Smooth muscle cell (in vitro differentiated cells): ENCODE measurements around the gene BNIPL. TPM values are rescaled to one million over a fixed set of nuclear protein-coding genes. Genes with fewer than 3 reads are reported as not detected.

Source experiments
- DNase-seq: peaks from one replicate; lab custom pipeline; 2025; ENCODE audit not compliant: unreplicated experiment; lab: John Stamatoyannopoulos, UW
- H2AFZ ChIP-seq: fragments of 200-600 bp; sonication (generic); 2 replicates; pipeline ENCODE4 v1.6.0; 2016; ENCODE audit warnings: antibody characterized with exemption, low read depth, mild to moderate bottlenecking
- H3F3A ChIP-seq: fragments of 200-600 bp; sonication (generic); 2 replicates; pipeline ENCODE4 v1.6.0; 2017; ENCODE audit warnings: antibody characterized with exemption, low read depth
- H3K27ac ChIP-seq: fragments of 200-600 bp; sonication (generic); 2 replicates; pipeline ENCODE4 v1.5.1; 2016; ENCODE audit warnings: low read depth, mild to moderate bottlenecking
- H3K27me3 ChIP-seq: fragments of 200-600 bp; sonication (generic); 2 replicates; pipeline ENCODE4 v1.6.1; 2016; ENCODE audit warnings: low read depth, mild to moderate bottlenecking
- H3K36me3 ChIP-seq: fragments of 200-600 bp; sonication (generic); 2 replicates; pipeline ENCODE4 v1.5.1; 2016; ENCODE audit warnings: low read depth
- H3K4me1 ChIP-seq: fragments of 200-600 bp; sonication (generic); 2 replicates; pipeline ENCODE4 v1.5.1; 2016; ENCODE audit warnings: low read depth
- H3K4me2 ChIP-seq: fragments of 200-600 bp; sonication (generic); 2 replicates; pipeline ENCODE4 v1.6.0; 2016; ENCODE audit warnings: mild to moderate bottlenecking
- H3K4me3 ChIP-seq: fragments of 200-600 bp; sonication (generic); 2 replicates; pipeline ENCODE4 v1.5.1; 2016; ENCODE audit warnings: mild to moderate bottlenecking
- H3K79me2 ChIP-seq: fragments of 200-600 bp; sonication (generic); 2 replicates; pipeline ENCODE4 v1.6.0; 2016; ENCODE audit warnings: low read depth, mild to moderate bottlenecking
- H3K9ac ChIP-seq: fragments of 200-600 bp; sonication (generic); 2 replicates; pipeline ENCODE4 v1.6.0; 2016; ENCODE audit warnings: low read depth
- H3K9me3 ChIP-seq: fragments of 200-600 bp; sonication (generic); replicated peaks from 2 replicates; pipeline ENCODE4 v1.5.1; 2016; ENCODE audit warnings: low read depth
- H4K20me1 ChIP-seq: fragments of 200-600 bp; sonication (generic); 2 replicates; pipeline ENCODE4 v1.6.0; 2016; ENCODE audit warnings: low read depth
- WGBS: methylation state at CpG from one replicate; pipeline ENCODE4 v1.1.7; 2016; ENCODE audit warnings: low lambda C conversion rate; 5-methylcytosine and 5-hydroxymethylcytosine counted together
- polyA plus RNA-seq: library from polyadenylated mRNA; unstranded; fragments of >200 nt; fragmentation: Nextera tagmentation; extraction: Ambion mirVana; gene quantifications from 2 replicates; pipeline ENCODE4 v1.2.1, GENCODE V29; 2016
- total RNA-seq: library from RNA; depleted of rRNA; stranded (reverse); fragments of >200 nt; gene quantifications from 2 replicates; pipeline ENCODE4 v1.2.3, GENCODE V29; 2014
- TF ChIP-seq, protein P1 (sequence below): fragments of 200-600 bp; sonication (generic); IDR thresholded peaks from 2 replicates; pipeline ENCODE4 v1.5.1; 2017; ENCODE audit warnings: borderline replicate concordance, mild to moderate bottlenecking, antibody characterized with exemption; ENCODE audit not compliant: insufficient read depth, poor library complexity, severe bottlenecking

The BNIPL gene
- total and polyA plus RNA-seq, 2 experiments from 2014 or later: 0.93 to 5.6 TPM

DNA sequence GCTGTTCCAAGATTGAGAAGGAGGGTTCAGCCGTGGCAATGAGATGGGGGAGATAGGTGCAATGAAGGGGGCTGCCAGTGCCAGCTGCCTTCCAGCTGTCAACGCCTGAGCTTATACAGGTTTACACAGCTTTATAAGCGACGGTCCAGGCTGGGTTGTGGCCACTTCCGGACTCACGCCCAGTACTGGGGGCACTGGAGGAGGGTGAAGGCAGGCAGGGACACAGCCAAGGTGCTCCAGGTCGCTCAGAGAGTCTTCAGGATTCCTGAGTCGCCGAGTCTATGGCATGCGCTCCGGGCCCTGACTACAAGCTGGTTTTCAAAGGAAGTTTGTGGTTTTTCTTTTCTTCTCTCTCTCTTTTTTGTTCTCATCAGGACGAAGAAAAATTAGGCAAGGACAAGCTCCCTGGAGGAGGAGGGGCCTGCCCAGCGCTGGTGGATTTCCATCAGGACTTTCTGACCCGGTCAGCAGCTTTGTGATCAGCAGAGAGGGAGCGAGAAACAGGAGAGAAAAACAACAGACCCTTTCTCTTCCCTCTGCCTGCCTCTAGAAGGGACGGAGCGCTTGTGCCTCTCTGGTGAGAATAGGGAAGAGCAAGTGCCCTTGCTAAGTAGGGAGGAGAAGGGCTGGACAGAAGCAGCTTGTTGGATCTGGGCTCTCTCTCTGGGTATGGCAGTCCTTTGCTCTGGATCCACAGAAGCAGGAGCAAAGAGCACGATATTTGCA lies 29.9 kb upstream of the BNIPL start, which contains the start of gene MINDY1:
Gene MINDY1, minus strand, starts transcription at position 576 of the 726 bp plus-strand sequence. CDS start 4,285 bp downstream, outside the sequence.
- Histone ChIP-seq H3K27me3 (no peaks in the 10 kb centered on the region), H3K36me3 (no peaks in the 10 kb centered on the region), H3K4me1 (peaks cover 17% of the 10 kb centered on the region), H3K4me3 (peak within 1 kb of the TSS; percentile 81), H3K9ac (peak within 1 kb of the TSS; percentile 92), H2AFZ (peak within 1 kb of the TSS; percentile 93), H3F3A (peaks cover 7% of the 10 kb centered on the region), H3K27ac (peak within 1 kb of the TSS; percentile 97), H3K4me2 (peak within 1 kb of the TSS; percentile 90), H4K20me1 (no peaks in the 10 kb centered on the region), H3K9me3 (no peaks in the 10 kb centered on the region), H3K79me2 (peaks cover 12% of the 10 kb centered on the region)
- TF ChIP-seq, protein P1, sequence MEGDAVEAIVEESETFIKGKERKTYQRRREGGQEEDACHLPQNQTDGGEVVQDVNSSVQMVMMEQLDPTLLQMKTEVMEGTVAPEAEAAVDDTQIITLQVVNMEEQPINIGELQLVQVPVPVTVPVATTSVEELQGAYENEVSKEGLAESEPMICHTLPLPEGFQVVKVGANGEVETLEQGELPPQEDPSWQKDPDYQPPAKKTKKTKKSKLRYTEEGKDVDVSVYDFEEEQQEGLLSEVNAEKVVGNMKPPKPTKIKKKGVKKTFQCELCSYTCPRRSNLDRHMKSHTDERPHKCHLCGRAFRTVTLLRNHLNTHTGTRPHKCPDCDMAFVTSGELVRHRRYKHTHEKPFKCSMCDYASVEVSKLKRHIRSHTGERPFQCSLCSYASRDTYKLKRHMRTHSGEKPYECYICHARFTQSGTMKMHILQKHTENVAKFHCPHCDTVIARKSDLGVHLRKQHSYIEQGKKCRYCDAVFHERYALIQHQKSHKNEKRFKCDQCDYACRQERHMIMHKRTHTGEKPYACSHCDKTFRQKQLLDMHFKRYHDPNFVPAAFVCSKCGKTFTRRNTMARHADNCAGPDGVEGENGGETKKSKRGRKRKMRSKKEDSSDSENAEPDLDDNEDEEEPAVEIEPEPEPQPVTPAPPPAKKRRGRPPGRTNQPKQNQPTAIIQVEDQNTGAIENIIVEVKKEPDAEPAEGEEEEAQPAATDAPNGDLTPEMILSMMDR: peak; percentile 20
- WGBS: 14% methylated on average over 18 of the region's 18 CpGs
- DNase-seq: peak; percentile 15

GRCh38 chr1:151007853-151008243 lies 28.5 kb upstream of the BNIPL start:
- Histone ChIP-seq H3F3A (peaks cover 7% of the 10 kb centered on the region), H4K20me1 (no peaks in the 10 kb centered on the region), H3K4me3 (peak overlapping the region; percentile 81), H2AFZ (no peak overlapping the region), H3K9ac (peak overlapping the region; percentile 92), H3K9me3 (no peaks in the 10 kb centered on the region), H3K4me1 (peaks cover 17% of the 10 kb centered on the region), H3K36me3 (no peaks in the 10 kb centered on the region), H3K4me2 (peak overlapping the region; percentile 89), H3K27me3 (no peaks in the 10 kb centered on the region), H3K27ac (peak overlapping the region; percentile 97), H3K79me2 (peaks cover 12% of the 10 kb centered on the region)
- DNase-seq: no peak
- TF ChIP-seq, protein P1: no peak
- WGBS: 50% methylated on average over 4 of the region's 4 CpGs

DNA sequence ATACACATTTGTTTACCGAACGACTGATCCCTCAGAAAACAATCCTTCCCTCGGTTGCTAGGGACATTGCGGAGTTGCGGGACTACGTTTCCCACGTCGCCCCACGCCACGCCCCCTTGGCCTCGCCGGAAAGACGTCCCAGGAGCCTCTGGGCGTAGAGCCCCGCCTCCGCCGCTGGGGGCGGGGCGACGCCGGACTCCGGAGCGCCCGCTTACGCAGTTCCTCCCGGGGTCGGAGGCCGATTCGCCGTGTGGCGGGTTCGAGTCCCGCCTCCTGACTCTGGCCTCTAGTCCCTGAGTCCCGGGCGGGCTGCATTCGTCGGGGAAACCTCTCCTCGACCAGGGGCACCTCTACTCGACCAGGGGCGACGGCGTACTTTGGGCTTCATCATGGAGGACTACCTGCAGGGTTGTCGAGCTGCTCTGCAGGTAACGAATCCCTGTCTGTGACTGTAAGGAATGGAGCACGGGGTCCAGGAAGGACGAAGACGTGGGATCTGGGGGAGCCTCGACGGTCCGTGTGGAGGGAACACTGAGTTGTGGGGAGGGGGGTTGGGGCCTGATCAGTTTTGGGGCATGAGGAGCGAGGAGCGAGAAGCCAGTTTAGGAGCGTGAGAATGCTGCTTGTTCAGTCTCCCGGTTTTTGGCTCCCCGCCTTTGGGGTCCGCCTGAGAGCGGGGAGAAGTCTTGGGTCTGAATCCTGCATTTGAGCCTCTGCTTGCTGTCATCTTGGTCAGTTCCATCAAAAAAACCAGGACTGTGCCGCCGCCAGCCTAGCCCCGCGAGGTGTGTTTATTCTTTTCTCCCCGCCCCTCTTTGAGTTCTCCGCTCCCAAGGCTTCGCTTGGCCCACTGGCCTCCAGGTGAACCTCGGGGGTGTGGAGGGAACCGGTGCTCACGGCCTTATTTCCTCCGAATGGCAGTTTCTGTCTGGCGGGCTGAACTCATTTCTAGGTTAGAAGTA lies 27.9 kb upstream of the BNIPL start, which contains the start of gene PRUNE1:
Gene PRUNE1, plus strand, starts transcription at position 206 of the 962 bp plus-strand sequence. Its CDS starts 184 bp downstream, at position 390.
- peak within 1 kb of the TSS; percentile 92 for H3K9ac ChIP-seq
- no peaks in the 10 kb centered on the region for H3K27me3 ChIP-seq
- DNase-seq: peak; percentile 86
- TF ChIP-seq, protein P1: no peak
- H3K4me1 ChIP-seq: peaks cover 17% of the 10 kb centered on the region
- no peaks in the 10 kb centered on the region for H3K36me3 ChIP-seq
- peak within 1 kb of the TSS; percentile 81 for H3K4me3 ChIP-seq
- H3K4me2 ChIP-seq: peak within 1 kb of the TSS; percentile 89
- H3K9me3 ChIP-seq: no peaks in the 10 kb centered on the region
- H3K27ac ChIP-seq: peak within 1 kb of the TSS; percentile 97
- H4K20me1 ChIP-seq: no peaks in the 10 kb centered on the region
- H3K79me2 ChIP-seq: peaks cover 12% of the 10 kb centered on the region
- peaks cover 7% of the 10 kb centered on the region for H3F3A ChIP-seq
- 1% methylated on average over 69 of the region's 69 CpGs for WGBS
- H2AFZ ChIP-seq: peak within 1 kb of the TSS; percentile 99
